ENCODE measurements around the gene KIRREL3.

The KIRREL3 gene

GRCh38 chr11:126663749-126664592 is 336.6 kb downstream of the KIRREL3 start:
- no peak for DNase-seq (ENCODE audit: low spot score)

- DNase-seq (ENCODE audit: low spot score): no peak
These were observed 338.4 kb downstream of the KIRREL3 start for GRCh38 chr11:126662035-126662790.

- no peak for DNase-seq (ENCODE audit: low spot score)
These were observed 339.7 kb downstream of the KIRREL3 start for GRCh38 chr11:126660761-126661425.

- DNase-seq (ENCODE audit: low spot score): no peak
These were observed 340.2 kb downstream of the KIRREL3 start for GRCh38 chr11:126660321-126660720.

DNA sequence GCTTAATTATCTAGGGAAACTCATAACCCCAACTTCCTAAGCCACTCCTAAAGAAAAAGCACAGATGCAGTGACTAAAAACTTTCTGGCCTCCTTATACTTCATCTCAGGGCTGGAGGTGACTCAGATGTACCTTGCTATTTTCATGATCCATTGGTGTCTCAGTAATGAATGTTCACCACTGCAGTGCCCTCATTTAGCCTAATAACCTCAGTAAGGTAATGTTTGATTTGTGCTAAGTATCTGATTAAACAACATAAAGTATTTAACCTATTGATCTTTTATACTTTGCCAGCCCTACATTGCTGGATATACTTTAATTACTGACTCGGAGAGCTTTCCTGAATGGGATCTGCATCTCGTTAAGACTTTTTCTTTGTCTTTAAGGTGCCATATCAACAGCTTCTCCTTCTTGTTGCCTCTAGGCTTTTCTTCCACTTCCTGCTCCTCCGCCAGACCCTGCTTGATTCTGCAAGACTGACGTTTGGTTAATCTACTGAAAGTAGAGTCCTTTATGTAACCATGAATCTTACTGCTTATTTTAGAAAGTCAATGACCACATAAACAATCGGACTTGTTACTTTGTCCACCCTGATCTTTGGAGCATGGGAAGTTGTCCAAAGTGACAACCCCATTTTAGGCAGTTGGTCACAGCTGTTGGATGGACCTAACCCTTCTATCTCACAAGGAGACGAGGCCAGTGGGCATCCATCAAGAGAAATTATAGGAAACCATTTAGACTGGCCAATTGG is 342.1 kb downstream of the KIRREL3 start:
- no peak for DNase-seq (ENCODE audit: low spot score)

DNA sequence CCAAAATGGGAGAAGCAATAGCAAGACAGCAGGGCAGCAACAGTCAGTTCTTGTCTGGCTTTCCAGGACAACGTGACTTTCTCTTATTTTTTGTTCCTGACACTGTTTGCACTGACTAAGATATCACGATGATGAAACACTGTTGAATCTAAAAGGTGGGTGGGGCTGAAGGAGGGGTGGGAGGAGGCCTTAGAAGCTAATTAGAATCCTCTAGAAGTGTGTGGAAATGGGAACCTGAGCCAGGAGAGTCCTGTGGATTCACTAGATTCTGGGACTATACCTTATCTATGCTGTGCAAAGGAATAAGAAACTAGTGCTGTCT is 344.8 kb downstream of the KIRREL3 start:
- no peak for DNase-seq (ENCODE audit: low spot score)

DNA sequence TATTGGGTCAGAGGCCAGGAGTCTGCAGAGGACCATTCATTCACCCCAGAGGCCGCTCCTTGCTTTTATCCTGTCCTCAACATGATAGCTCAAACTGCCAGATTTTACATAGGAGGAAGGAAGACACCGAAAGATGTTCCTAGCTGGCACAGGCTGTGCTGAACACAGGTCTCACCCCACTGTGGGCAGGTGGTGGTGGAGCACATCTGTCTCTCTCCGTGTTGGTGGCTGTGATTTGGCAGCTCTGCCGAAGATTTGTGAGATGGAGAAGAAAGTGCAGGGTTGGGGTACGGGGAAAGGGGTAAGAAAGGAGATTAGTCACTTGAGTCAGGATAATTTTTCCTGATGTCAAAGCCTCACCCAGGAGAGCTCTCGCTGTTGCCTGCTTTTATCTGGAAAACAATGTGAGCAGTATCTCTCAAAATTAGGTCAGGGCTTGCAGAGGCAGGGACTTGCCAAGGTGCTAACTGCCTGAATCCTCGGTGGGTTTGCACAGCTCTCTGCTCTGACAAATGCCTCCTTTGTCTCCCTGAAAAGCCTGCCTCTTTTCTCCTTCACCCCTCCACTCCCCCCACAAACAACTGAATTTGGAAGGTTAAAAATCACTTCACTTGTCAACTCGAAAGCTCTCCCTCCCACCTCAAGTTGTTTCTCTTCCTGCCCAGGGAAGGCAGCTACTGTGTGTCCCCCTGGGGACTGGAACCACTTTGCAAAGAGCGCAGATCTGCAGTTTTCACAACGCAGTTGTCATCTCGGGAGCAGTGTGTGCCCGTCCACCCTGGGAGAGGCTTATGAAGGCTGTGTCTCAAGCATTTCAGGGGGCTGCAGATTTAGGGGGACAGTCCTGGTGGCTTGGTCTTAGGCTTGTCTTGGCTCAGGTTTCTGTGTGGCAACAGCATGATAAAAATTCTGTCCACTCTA is 345.4 kb downstream of the KIRREL3 start:
- DNase-seq (ENCODE audit: low spot score): no peak

DNA sequence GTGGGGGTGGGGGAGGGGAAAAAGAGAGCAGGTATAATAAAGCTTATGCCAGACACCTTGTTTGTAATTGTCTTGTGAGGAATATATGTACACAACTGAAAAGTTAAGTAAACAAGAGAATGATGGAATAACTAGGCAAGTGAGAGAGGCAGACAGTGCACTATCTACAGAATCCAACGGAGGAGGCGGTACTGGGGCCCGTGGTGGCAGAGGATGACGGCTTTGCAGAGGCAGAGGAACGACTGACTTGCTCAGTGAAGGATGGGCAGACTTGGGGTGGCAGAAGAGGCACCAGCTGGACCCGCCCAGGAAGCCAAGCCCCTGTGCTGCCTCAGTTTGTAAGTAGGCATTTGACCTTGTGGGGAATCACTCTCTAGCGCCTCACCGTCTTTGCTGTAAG is 347.5 kb downstream of the KIRREL3 start:
- DNase-seq (ENCODE audit: low spot score): no peak

DNA sequence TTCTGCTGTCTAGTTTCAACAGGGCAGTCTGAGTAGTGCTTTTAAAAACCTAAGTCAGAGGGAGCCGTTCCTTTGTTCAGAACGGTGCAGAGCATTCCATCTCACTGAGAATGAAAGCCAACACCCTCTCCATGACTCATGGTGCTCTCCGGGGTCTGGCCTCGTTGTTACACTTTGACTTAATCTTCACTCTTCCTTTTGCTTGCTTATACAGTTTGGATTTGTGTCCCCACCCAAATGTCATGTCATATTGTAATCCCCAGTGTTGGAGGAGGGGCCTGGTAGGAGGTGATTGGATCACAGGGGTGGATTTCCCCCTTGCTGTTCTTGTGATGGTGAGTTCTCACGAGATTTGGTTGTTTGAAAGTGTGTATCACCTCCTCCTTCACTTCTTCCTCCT is 352.8 kb downstream of the KIRREL3 start:
- DNase-seq (ENCODE audit: low spot score): peak; percentile 94

DNA sequence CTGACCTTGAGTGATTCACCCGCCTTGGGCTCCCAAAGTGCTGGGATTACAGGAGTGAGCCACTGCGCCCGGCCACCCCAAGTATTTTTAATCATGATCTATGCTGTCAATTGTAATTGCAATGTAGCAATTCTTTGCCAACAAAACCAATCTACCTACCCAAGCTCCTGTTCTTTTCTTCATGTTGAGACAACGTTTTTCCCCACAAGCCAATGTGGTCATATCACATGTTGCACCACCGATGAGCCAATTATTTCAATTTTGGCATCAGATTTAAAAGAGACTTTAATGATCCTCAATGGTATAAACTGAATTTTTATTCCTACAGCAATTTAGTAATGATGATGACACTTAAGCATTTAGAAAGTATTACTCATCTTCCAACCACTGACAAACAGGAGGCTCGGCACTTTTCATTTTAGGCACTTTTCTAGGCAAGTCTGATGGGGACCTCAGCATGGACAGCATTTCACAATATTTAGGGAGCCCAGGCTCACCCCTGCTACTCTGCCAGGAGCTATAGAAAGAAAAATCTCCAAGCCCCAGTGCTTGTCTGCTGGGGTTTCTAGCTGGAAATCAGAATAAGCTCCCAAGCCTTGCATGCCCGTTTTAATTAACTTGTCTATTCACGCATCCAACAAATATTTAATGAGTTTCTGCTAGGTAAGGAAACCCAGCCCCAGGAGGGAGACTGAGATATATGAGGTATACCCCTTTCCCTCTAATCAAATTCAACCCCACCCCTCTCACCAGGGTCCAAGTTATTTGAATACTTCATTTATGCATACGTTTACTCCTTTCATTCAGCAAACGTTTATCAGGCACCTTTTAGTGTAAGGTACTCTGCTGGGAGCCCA is 353.6 kb downstream of the KIRREL3 start:
- DNase-seq (ENCODE audit: low spot score): peak; percentile 64

DNA sequence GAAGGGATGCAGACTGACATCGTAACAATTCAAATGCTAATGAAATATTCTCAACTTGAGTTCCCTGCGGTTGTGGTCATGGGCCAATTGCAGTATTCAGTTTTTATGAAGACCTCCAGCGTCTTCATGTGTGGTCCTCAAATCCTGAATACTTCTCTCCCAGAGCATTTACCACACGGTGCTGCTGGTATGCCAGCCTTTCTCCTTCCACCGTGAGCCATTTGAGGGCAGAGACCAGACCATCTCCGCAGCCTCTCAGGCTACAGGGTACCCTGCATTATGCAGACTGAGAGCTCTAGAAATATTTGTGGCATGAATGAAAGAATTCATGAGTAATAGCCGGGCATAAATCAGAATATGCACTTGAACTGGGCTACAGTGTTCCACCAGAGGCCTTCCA is 355.4 kb downstream of the KIRREL3 start:
- peak; percentile 25 for DNase-seq (ENCODE audit: low spot score)

GRCh38 chr11:126640186-126640585 is 360.4 kb downstream of the KIRREL3 start:
- no peak for DNase-seq (ENCODE audit: low spot score)

GRCh38 chr11:126639692-126640091 is 360.9 kb downstream of the KIRREL3 start:
- DNase-seq (ENCODE audit: low spot score): no peak

- no peak for DNase-seq (ENCODE audit: low spot score)
These were observed 361.9 kb downstream of the KIRREL3 start for GRCh38 chr11:126638648-126639047.

DNA sequence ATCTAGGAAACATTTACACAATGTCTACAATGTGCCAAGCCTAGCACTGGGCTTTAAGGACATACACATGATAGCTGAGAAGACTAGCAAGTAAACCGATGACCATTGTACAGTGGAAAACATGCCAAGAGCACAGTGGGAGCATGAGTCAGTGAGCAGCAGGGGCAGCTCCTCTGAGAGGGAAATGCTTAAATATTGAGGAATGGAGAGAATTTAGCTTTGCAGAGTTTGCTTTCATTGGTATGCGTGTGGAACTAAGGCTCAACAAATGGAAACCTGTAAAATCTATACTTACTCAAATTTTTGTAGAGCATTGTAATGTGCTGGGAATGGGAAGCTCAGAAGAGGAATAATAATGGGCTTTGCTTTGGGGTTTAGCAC is 362.8 kb downstream of the KIRREL3 start:
- DNase-seq (ENCODE audit: low spot score): peak; percentile 93

GRCh38 chr11:126636911-126637794 is 363.4 kb downstream of the KIRREL3 start:
- peak; percentile 84 for DNase-seq (ENCODE audit: low spot score)

DNA sequence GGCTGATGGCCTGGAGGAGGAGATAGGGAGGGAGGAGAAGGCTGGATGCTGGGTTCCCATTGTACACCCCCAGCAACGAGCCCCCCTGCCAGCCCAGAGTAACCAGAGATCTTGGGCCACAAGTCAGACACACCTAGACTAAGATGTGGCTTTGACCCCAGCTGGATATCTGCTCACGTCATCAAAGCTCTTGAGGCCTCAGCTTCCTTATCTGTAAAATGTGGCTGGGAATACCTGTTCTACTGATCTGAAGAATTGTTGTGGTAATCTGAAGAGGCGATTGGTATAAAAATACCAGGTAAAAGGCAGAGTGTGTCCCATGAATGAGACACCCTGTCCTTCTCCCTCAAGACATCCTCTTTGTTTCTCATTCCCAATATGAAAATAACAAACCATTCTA is 365.1 kb downstream of the KIRREL3 start:
- no peak for DNase-seq (ENCODE audit: low spot score)

- DNase-seq (ENCODE audit: low spot score): no peak
These were observed 365.6 kb downstream of the KIRREL3 start for GRCh38 chr11:126634963-126635362.

GRCh38 chr11:126633330-126633729 is 367.2 kb downstream of the KIRREL3 start:
- no peak for DNase-seq (ENCODE audit: low spot score)

Measured in AG08395 (cell line).